ENCODE data around the gene IZUMO1. TPM values are rescaled to one million over a fixed set of nuclear protein-coding genes. Genes with fewer than 3 reads are reported as not detected.

Gene IZUMO1
- total and polyA plus RNA-seq, 2 of the 8 experiments (the other 6 are each of a cell fraction or from before 2014, with no cell fraction given): 0.33 to 1.8 TPM

DNA sequence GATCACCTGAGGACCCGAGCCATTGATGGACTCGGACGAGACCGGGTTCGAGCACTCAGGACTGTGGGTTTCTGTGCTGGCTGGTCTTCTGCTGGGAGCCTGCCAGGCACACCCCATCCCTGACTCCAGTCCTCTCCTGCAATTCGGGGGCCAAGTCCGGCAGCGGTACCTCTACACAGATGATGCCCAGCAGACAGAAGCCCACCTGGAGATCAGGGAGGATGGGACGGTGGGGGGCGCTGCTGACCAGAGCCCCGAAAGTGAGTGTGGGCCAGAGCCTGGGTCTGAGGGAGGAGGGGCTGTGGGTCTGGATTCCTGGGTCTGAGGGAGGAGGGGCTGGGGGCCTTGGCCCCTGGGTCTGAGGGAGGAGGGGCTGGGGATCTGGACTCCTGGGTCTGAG is 9.5 kb upstream of the IZUMO1 start:
- POLR2A ChIA-PET (ENCODE audit: partially characterized antibody): interaction anchor here (0.8 to 2.4 kb wide), 13 partner anchors 9 to 142 kb away, joined by 3 to 11 read pairs (median 4); no protein-coding TSS in a partner anchor
- no peak for DNase-seq (ENCODE audit: low read depth in 1 of 2, low spot score in 2 of 2)
- H4K20me1 ChIP-seq (replicated peaks in 1 of 2; ENCODE audit: control insufficient read depth in 1 of 2, insufficient read depth in 2 of 2, low read length in 2 of 2): no peaks in the 10 kb centered on the region
- H3K36me3 ChIP-seq (ENCODE audit: control insufficient read depth in 2 of 4, insufficient read depth in 4 of 4, low read length in 3 of 4): peaks cover 0 to under 1% (median 0%) of the 10 kb centered on the region in 4 experiments; a peak in 1 of 8 replicates
- H4K8ac ChIP-seq (ENCODE audit: extremely low read depth, insufficient read depth, low read length): 0 out of 2 replicates have a peak overlapping the region, but pooled peaks have one; percentile 3
- no peak overlapping the region; the same call in 1 of the 2 replicates for H3K27ac ChIP-seq (ENCODE audit: low read depth, low read length)
- no peak overlapping the region; a peak in 1 of 7 replicates for H3K9ac ChIP-seq (replicated peaks in 1 of 4; ENCODE audit: extremely low read depth in 1 of 4, low read depth in 3 of 4, low read length in 3 of 4)
- H2AFZ ChIP-seq (ENCODE audit: low read length): no peak overlapping the region
- peaks cover 3 to 23% (median 16%) of the 10 kb centered on the region in 4 experiments for H3K4me1 ChIP-seq (replicated peaks in 1 of 4; ENCODE audit: control insufficient read depth in 3 of 4, insufficient read depth in 4 of 4, low read length in 3 of 4)
- H3K18ac ChIP-seq (ENCODE audit: extremely low read depth, low read length): peak overlapping the region; percentile 93; the same call in 1 of the 2 replicates
- H3K9me3 ChIP-seq (ENCODE audit: insufficient read depth in 2 of 2, low read depth in 1 of 2, low read length in 1 of 2): no peaks in the 10 kb centered on the region
- TF ChIP-seq, protein P1, sequence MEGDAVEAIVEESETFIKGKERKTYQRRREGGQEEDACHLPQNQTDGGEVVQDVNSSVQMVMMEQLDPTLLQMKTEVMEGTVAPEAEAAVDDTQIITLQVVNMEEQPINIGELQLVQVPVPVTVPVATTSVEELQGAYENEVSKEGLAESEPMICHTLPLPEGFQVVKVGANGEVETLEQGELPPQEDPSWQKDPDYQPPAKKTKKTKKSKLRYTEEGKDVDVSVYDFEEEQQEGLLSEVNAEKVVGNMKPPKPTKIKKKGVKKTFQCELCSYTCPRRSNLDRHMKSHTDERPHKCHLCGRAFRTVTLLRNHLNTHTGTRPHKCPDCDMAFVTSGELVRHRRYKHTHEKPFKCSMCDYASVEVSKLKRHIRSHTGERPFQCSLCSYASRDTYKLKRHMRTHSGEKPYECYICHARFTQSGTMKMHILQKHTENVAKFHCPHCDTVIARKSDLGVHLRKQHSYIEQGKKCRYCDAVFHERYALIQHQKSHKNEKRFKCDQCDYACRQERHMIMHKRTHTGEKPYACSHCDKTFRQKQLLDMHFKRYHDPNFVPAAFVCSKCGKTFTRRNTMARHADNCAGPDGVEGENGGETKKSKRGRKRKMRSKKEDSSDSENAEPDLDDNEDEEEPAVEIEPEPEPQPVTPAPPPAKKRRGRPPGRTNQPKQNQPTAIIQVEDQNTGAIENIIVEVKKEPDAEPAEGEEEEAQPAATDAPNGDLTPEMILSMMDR (IDR thresholded peaks at IDR 0.05; ENCODE audit: control extremely low read depth in 1 of 3, insufficient read depth in 1 of 3, low read depth in 1 of 3, low read length in 3 of 3): peak in 1 of 3 experiments; percentile 15; a peak in 1 of 4 replicates
- no peak for TF ChIP-seq PHF8 (conservative IDR thresholded peaks at IDR 0.05; ENCODE audit: low read depth, low read length)
- no peak for TF ChIP-seq SIRT6 (IDR thresholded peaks at IDR 0.05; ENCODE audit: low read length)
- TF ChIP-seq KDM4A (IDR thresholded peaks at IDR 0.05; ENCODE audit: low read depth, low read length, severe bottlenecking): peak; percentile 4
- TF ChIP-seq RAD21 (IDR thresholded peaks at IDR 0.05 in 1 of 2, conservative IDR thresholded peaks at IDR 0.05 in 1 of 2; ENCODE audit: low read depth in 2 of 2, low read length in 2 of 2): peak in 1 of 2 experiments; percentile 17; a peak in 1 of 4 replicates
- H3K4me2 ChIP-seq (ENCODE audit: insufficient read depth in 1 of 2, low read depth in 2 of 2, low read length in 2 of 2): peak overlapping the region in 1 of 2 experiments; percentile 98; a peak in 2 of 4 replicates
- no peak overlapping the region for H3K23ac ChIP-seq (ENCODE audit: insufficient read length)
- no peak overlapping the region for H3K56ac ChIP-seq (replicated peaks; ENCODE audit: insufficient read length, low read depth, low read length)
- no peak for FAIRE-seq
- H2BK12ac ChIP-seq (ENCODE audit: low read depth, low read length): peak overlapping the region; percentile 94
- no peak overlapping the region for H2BK120ac ChIP-seq (replicated peaks; ENCODE audit: low read depth, low read length)
- H2BK5ac ChIP-seq (ENCODE audit: low read depth, low read length): peak overlapping the region; percentile 93; the same call in 1 of the 2 replicates
- WGBS, 2 experiments (ENCODE audit: extremely low coverage in 1 of 2, insufficient coverage in 1 of 2, insufficient read length in 1 of 2, insufficient replicate concordance in 2 of 2, low coverage in 1 of 2, low lambda C conversion rate in 2 of 2, missing lambda C conversion rate in 1 of 2): 91% methylated on average over 10 of the region's 11 CpGs; no CpG with 5 or more reads in 1 of the 2 experiments
- H3K79me1 ChIP-seq (ENCODE audit: low read depth, low read length): peaks cover 3% of the 10 kb centered on the region; the same call in 1 of the 2 replicates
- H3K4ac ChIP-seq (replicated peaks; ENCODE audit: insufficient read length, low read depth, low read length): no peak overlapping the region
- H3K27me3 ChIP-seq (replicated peaks in 1 of 4; ENCODE audit: control insufficient read depth in 3 of 4, extremely low read depth in 1 of 4, insufficient read depth in 3 of 4, low read length in 3 of 4): no peaks in the 10 kb centered on the region
- no peak overlapping the region; a peak in 1 of 8 replicates for H3K4me3 ChIP-seq (ENCODE audit: extremely low read depth in 1 of 4, insufficient read depth in 2 of 4, low read depth in 3 of 4, low read length in 4 of 4)
- peak overlapping the region; percentile 27 for H4K5ac ChIP-seq (ENCODE audit: insufficient read length, low read depth, low read length)
- CTCF ChIA-PET (ENCODE audit: partially characterized antibody): interaction anchor here (0.5 to 1.3 kb wide), 2 partner anchors 32 to 37 kb away, joined by 3 read pairs; no protein-coding TSS in a partner anchor
- peak overlapping the region; percentile 88; the same call in 1 of the 2 replicates for H2BK15ac ChIP-seq (ENCODE audit: low read length)
- H2AK5ac ChIP-seq (ENCODE audit: low read depth, low read length): peak overlapping the region; percentile 68
- H2BK20ac ChIP-seq (ENCODE audit: low read length): 0 out of 2 replicates have a peak overlapping the region, but pooled peaks have one; percentile 80
- H4K91ac ChIP-seq (replicated peaks; ENCODE audit: insufficient read length, low read length): peak overlapping the region; percentile 52
- H3K79me2 ChIP-seq (ENCODE audit: control insufficient read depth in 1 of 2, insufficient read depth in 2 of 2, low read length in 2 of 2): peaks cover 0 to 9% of the 10 kb centered on the region in 2 experiments; a peak in 2 of 4 replicates
- no peak overlapping the region for H3K14ac ChIP-seq (ENCODE audit: insufficient read length)
- H3K23me2 ChIP-seq (ENCODE audit: low read depth, low read length): peaks cover 11% of the 10 kb centered on the region
